ENCODE measurements around the gene QPRT.
"Not testable (repeated sequence)": the region's sequence is repeated elsewhere in the genome, so short reads cannot be mapped to it uniquely, and the experiment has no call there.

The QPRT gene

GRCh38 chr16:29662729-29663015 is 16.3 kb upstream of the QPRT start:
- no peak for DNase-seq (ENCODE audit: low read depth in 2 of 3, low spot score in 2 of 3)

DNA sequence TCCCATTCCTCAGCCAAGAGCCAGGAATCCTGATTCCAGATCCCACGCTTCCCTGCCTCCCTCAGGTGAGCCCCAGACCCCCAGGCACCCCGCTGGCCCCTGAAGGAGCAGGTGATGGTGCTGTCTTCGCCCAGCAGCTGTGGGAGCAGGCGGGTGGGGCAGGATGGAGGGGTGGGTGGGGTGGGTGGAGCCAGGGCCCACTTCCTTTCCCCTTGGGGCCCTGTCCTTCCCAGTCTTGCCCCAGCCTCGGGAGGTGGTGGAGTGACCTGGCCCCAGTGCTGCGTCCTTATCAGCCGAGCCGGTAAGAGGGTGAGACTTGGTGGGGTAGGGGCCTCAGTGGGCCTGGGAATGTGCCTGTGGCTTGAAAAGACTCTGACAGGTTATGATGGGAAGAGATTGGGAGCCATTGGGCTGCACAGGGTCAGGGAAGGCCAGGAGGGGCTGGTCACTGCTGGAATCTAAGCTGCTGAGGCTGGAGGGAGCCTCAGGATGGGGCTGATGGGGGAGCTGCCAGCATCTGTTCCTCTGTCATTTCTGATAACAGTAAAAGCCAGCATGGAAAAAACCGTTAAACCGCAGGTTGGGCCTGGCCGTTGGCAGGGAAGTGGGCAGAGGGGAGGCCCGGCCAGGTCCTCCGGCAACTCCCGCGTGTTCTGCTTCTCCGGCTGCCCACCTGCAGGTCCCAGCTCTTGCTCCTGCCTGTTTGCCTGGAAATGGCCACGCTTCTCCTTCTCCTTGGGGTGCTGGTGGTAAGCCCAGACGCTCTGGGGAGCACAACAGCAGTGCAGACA is 15.8 kb upstream of the QPRT start, which contains the start of gene SPN:
TSS of gene SPN (plus strand) at position 232 of the 791 bp plus-strand sequence. CDS start at position 714, 482 bp downstream.
- DNase-seq (ENCODE audit: low read depth in 2 of 3, low spot score in 2 of 3), result peak in 2 of 3 experiments; percentile 37 to 44

DNA sequence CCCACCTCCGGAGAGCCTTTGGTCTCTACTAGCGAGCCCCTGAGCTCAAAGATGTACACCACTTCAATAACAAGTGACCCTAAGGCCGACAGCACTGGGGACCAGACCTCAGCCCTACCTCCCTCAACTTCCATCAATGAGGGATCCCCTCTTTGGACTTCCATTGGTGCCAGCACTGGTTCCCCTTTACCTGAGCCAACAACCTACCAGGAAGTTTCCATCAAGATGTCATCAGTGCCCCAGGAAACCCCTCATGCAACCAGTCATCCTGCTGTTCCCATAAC is 15.2 kb upstream of the QPRT start:
- DNase-seq (ENCODE audit: low read depth in 2 of 3, low spot score in 2 of 3), result no peak

GRCh38 chr16:29664091-29664921 is 14.7 kb upstream of the QPRT start:
- DNase-seq (ENCODE audit: low read depth in 2 of 3, low spot score in 2 of 3), result no peak

- no peak for DNase-seq (ENCODE audit: low read depth in 2 of 3, low spot score in 2 of 3)
These were observed 13.5 kb upstream of the QPRT start for GRCh38 chr16:29665294-29666077.

- DNase-seq (ENCODE audit: low read depth in 2 of 3, low spot score in 2 of 3), result not testable (repeated sequence)
These were observed 11.7 kb upstream of the QPRT start for GRCh38 chr16:29667322-29667610.

DNA sequence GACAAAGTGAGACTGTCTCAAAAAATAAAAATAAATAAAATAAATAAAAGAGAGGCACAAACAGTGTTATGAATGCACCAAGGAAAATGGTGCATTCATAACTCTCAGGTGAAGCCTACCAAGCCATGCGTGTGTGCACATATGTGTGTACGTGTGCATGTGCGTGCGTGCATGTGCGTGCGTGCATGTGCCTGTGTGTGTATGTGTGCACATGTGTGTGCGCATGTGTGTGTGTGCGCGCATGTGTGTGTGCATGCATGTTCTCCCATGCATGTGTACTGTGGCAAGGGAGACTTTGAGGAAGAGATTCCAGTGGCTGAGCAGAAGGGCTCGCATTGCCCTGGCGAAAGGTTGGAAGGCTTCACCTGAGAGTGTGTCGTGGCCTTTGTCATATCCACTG is 11.2 kb upstream of the QPRT start:
- no peak for DNase-seq (ENCODE audit: low read depth in 2 of 3, low spot score in 2 of 3)

GRCh38 chr16:29668267-29668666 is 10.7 kb upstream of the QPRT start:
- no peak for DNase-seq (ENCODE audit: low read depth in 2 of 3, low spot score in 2 of 3)

DNA sequence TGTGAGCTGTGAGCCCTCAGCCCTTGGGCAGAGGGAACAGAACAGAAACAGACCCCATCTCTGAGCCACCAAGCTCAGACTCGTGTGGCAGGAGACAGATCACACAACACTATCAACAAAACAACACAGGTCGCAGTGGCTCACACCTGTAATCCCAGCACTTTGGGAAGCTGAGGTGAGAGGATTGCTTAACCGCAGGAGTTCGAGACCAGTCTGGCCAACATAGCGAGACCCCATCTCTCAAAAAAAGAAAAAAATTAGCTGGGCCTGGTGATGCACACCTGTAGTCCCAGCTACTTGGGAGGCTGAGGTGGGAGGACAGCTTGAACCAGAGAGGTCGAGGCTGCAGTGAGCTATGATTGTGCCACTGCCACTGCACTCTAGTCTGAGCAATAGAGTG is 5.5 kb upstream of the QPRT start:
- no peak for DNase-seq (ENCODE audit: low read depth in 2 of 3, low spot score in 2 of 3)

- DNase-seq (ENCODE audit: low read depth in 2 of 3, low spot score in 2 of 3), result no peak
These were observed 4.8 kb upstream of the QPRT start for GRCh38 chr16:29674188-29674587.

DNA sequence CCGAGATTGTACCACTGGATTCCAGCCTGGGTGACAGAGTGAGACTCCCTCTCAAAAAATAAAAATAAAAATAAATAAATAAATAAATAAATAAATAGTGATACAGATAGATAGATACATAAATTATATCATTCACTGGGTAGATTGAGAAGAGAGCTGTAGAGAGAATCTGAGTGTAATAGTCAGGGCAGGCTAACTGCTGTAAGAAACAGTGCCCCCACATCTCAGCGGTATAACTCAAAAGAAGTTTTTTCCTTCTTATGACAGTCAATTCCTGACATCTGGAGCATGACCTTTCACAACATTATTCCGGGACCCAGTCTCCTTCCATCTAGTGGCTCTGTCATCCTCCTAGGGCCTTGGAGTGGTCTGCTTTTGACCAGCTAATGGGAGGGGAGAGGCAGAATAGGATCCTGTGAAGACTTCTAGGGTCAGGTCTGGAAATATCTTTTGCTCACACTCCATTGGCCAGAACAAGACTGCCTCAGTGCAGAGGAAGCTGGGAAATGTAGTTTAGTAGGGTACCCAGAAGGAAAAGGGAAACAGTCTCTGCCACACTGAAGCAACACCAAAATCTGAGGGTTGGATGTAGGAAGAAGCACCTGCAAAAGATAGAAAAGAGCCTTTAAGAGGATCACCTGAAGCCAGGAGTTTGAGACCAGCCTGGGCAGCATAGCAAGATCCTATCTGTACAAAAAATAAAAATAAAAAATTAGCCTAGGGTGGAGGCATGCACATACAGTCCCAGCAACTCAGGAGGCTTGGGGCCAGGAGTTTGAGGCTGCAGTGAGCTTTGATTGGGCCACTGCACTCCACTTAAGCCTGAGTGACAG is 3.0 kb upstream of the QPRT start:
- DNase-seq (ENCODE audit: low read depth in 2 of 3, low spot score in 2 of 3), result no peak

DNA sequence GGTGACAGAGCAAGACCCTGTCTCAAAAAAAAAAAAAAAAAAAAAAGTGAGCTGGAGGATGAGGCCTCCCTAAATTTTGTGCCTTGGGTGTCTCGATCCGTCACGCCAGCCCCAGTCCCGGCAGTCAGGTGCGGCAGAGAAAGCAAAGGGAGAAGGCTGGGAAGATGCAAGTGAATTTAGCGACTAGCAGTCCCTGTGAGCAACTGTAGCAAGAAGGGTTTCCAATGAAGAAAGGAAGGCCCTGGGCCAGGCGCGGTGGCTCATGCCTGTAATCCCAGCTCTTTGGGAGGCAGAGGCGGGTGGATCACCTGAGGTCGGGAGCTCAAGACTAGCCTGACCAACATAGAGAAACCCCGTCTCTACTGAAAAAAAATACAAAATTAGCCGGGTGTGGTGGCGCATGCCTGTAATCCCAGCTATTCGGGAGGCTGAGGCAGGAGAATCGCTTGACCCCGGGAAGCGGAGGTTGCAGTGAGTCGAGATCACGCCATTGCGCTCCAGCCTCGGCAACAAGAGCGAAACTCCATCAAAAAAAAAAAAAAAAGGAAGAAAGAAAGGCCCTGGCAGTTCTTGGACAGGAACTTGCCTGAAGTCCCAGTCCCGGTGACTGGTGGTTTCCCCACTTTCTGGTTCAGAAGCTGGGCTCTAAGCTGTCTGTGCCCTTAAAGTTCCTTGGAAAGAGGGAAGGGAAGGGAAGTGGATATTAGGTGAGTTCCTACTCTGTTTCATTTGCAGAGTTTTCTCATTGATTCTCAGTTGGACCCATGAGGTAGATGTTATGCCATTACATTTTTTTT is 1.8 kb upstream of the QPRT start:
- no peak for DNase-seq (ENCODE audit: low read depth in 2 of 3, low spot score in 2 of 3)

- DNase-seq (ENCODE audit: low read depth in 2 of 3, low spot score in 2 of 3), result no peak
These were observed 1.2 kb downstream of the QPRT start for GRCh38 chr16:29680180-29680598.

DNA sequence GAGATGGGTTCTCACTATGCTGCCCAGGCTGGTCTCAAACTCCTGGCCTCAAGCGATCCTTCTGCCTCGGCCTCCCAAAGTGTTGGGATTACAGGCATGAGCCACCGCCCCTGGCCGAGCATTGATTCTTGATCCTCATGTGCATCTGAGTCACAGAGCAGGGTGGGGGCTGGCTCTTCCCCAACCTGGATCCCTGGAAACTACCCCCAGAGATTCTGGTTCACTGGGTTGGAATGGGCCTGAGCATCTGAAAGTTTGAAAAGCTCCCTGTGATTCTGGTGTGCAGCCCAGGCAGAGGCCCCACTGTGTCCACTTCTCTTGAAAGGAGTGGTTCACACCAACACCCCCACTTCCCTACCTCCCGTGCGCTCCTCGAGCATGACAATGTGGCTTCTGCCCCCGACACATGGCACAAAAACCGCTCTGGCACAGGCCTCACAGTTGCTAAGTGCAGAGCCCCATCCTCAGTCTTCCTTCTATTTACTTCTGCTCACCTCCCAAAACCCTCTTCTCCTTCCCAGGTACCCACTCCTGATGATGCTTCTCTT is 4.6 kb downstream of the QPRT start:
- DNase-seq (ENCODE audit: low read depth in 2 of 3, low spot score in 2 of 3), result no peak

- no peak for DNase-seq (ENCODE audit: low read depth in 2 of 3, low spot score in 2 of 3)
These were observed 5.7 kb downstream of the QPRT start for GRCh38 chr16:29684679-29685078.

DNA sequence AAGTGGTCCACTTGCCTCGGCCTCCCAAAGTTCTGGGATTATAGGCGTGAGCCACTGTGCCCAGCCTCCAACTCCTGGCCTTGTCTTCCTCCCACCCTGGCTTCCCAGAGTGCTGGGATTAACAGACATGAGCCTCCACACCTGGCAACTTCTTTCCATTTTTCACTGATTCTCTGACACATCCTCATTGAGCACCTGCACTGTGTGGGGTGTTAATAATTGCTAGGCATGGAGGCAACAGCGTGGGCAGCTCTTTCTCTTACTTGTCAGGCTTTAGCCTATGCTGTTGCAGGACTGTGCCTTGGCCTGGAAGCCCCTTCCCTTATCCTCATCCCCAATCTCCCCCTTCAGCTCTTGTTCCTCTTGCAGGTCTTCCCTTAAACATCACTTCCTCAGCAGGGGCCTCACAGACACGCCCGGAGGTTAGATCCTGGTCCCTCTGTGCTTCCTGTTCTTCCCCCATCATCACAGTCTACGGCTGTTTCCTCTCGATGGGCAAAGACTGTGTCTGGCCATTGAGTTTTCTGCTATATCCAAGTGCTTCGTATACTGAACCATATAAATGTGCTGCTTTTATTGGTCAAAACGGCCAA is 7.9 kb downstream of the QPRT start:
- DNase-seq (ENCODE audit: low read depth in 2 of 3, low spot score in 2 of 3), result no peak

DNA sequence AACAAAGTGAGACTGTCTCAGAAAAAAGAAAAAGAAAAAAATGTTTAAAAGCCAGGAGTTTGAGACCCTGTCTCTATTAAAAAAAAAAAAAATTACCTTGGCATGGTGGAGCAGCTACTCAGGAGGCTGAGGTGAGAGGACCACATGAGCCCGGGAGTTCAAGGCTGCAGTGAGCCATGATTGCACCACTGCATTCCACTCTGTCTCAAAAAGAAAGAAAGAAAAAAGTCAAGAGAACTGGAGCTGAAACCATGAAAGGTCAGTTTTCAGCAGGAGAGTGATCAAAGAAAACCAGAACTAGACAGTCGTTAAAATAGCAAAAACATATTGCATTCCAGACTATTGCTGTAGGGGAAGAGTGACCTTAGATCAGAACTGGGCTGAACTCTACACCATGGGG is 8.8 kb downstream of the QPRT start:
- no peak for DNase-seq (ENCODE audit: low read depth in 2 of 3, low spot score in 2 of 3)

- no peak for DNase-seq (ENCODE audit: low read depth in 2 of 3, low spot score in 2 of 3)
These were observed 9.2 kb downstream of the QPRT start for GRCh38 chr16:29688172-29688571.

- DNase-seq (ENCODE audit: low read depth in 2 of 3, low spot score in 2 of 3), result not testable (repeated sequence)
These were observed 10.7 kb downstream of the QPRT start for GRCh38 chr16:29689490-29690351.
